MCF 10A (cell line): Measurements from ENCODE around the gene PNPLA2. TPM values are rescaled to one million over a fixed set of nuclear protein-coding genes. Genes with fewer than 3 reads are reported as not detected.

Experiments used
- BruUV-seq: library from RNA; stranded (reverse); fragments of 400-500 nt; replicated peaks from 2 replicates; lab custom pipeline; 2021; lab: Mats Ljungman, UMichigan
- CTCF ChIA-PET: fragments of 300-600 bp; sonication (Branson Sonifier 250); formaldehyde crosslinking; extraction: SDS; loops from one replicate; lab custom pipeline; 2021; ENCODE audit warnings: antibody characterized with exemption, inconsistent platforms; lab: Yijun Ruan, JAX
- POLR2A ChIA-PET: fragments of 300-600, 350-650 bp; sonication (Branson Sonifier 250); formaldehyde crosslinking; extraction: SDS; loops from one replicate; lab custom pipeline; 2020; ENCODE audit warnings: antibody characterized with exemption, inconsistent platforms; lab: Yijun Ruan, JAX
- DNase-seq: peaks from one replicate; pipeline ENCODE4 v3.0.0-alpha.2; 2018; ENCODE audit not compliant: unreplicated experiment
- H3K27ac Mint-ChIP-seq: one replicate; pipeline ENCODE4 v1.8.0; 2022; ENCODE audit warnings: mild to moderate bottlenecking, low read depth, mixed read lengths; ENCODE audit not compliant: unreplicated experiment
- H3K27me3 Mint-ChIP-seq: one replicate; pipeline ENCODE4 v1.8.0; 2022; ENCODE audit warnings: mixed read lengths; ENCODE audit not compliant: insufficient read depth, unreplicated experiment
- H3K36me3 Mint-ChIP-seq: one replicate; pipeline ENCODE4 v1.8.0; 2022; ENCODE audit warnings: mild to moderate bottlenecking, moderate library complexity, mixed read lengths; ENCODE audit not compliant: insufficient read depth, unreplicated experiment
- H3K4me1 Mint-ChIP-seq: one replicate; pipeline ENCODE4 v1.8.0; 2022; ENCODE audit warnings: mixed read lengths; ENCODE audit not compliant: insufficient read depth, unreplicated experiment
- H3K4me3 Mint-ChIP-seq: one replicate; pipeline ENCODE4 v1.8.0; 2022; ENCODE audit warnings: mild to moderate bottlenecking, moderate library complexity, mixed read lengths; ENCODE audit not compliant: unreplicated experiment
- H3K9me3 Mint-ChIP-seq: one replicate; pipeline ENCODE4 v1.8.0; 2022; ENCODE audit warnings: mixed read lengths; ENCODE audit not compliant: unreplicated experiment
- CTCF ChIP-seq: fragments of 200-600 bp; IDR thresholded peaks from one replicate; pipeline ENCODE4 v1.8.0; 2022; ENCODE audit warnings: antibody characterized with exemption, mild to moderate bottlenecking; ENCODE audit not compliant: unreplicated experiment
- intact Hi-C: fragments of 100-400 bp; cut with micrococcal nuclease; formaldehyde crosslinking; loops from 2 replicates; pipeline ENCODE4 v1.14.1; 2022
- total RNA-seq: library from RNA; stranded (reverse); gene quantifications from 2 replicates; pipeline ENCODE4 v1.2.3, GENCODE V29; 2022

The PNPLA2 gene
- total RNA-seq, 1 experiment from 2014 or later = 112 TPM

GRCh38 chr11:850775-851763 is 32.4 kb downstream of the PNPLA2 start:
- Mint-ChIP-seq H3K4me3 (no peak overlapping the region), H3K9me3 (no peaks in the 10 kb centered on the region), H3K27me3 (no peaks in the 10 kb centered on the region), H3K36me3 (peaks cover 33% of the 10 kb centered on the region), H3K27ac (no peak overlapping the region), H3K4me1 (peaks cover 9% of the 10 kb centered on the region)
- no TSS peak for BruUV-seq
- CTCF ChIA-PET = no interaction called here
- DNase-seq = no peak
- intact Hi-C loops = no loop called here
- no peak for TF ChIP-seq CTCF
- POLR2A ChIA-PET = no interaction called here

- H3K4me1 Mint-ChIP-seq = no peaks in the 10 kb centered on the region
- intact Hi-C loops = no loop called here
- no peak overlapping the region for H3K4me3 Mint-ChIP-seq
- H3K36me3 Mint-ChIP-seq = peaks cover 27% of the 10 kb centered on the region
- no peak for TF ChIP-seq CTCF
- no peaks in the 10 kb centered on the region for H3K27me3 Mint-ChIP-seq
- H3K27ac Mint-ChIP-seq = no peak overlapping the region
- ChIA-PET CTCF (no interaction called here), POLR2A (no interaction called here)
- no TSS peak for BruUV-seq
- H3K9me3 Mint-ChIP-seq = no peaks in the 10 kb centered on the region
- DNase-seq = no peak
Measured at GRCh38 chr11:852762-853161, 34.0 kb downstream of the PNPLA2 start.

GRCh38 chr11:853682-854448 is 35.2 kb downstream of the PNPLA2 start:
- no TSS peak for BruUV-seq
- H3K4me3 Mint-ChIP-seq = no peak overlapping the region
- CTCF ChIA-PET = no interaction called here

More at GRCh38 chr11:853682-854448, 35.2 kb downstream of the PNPLA2 start:
- no peaks in the 10 kb centered on the region for H3K27me3 Mint-ChIP-seq
- DNase-seq = no peak
- intact Hi-C loops = no loop called here
- POLR2A ChIA-PET = no interaction called here
- H3K4me1 Mint-ChIP-seq = no peaks in the 10 kb centered on the region
- peaks cover 20% of the 10 kb centered on the region for H3K36me3 Mint-ChIP-seq
- no peaks in the 10 kb centered on the region for H3K9me3 Mint-ChIP-seq
- TF ChIP-seq CTCF = no peak
- no peak overlapping the region for H3K27ac Mint-ChIP-seq
